Prostate gland (tissue), 2 donors: ENCODE measurements around the gene CCDC159. TPM values are rescaled to one million over a fixed set of nuclear protein-coding genes. Genes with fewer than 3 reads are reported as not detected.
"Not testable (repeated sequence)": the region's sequence is repeated elsewhere in the genome, so short reads cannot be mapped to it uniquely, and the experiment has no call there.

Experiments used
- DNase-seq: peaks from one replicate; pipeline ENCODE4 v3.0.0-alpha.2; 2019; ENCODE audit warnings: low spot score
- H3K27ac ChIP-seq, 2 donors: fragments of 200-600 bp; sonication (generic); 2 replicates each; pipeline ENCODE4 v1.5.1; 2017 to 2019
- H3K27me3 ChIP-seq: fragments of 200-600 bp; sonication (generic); replicated peaks from 2 replicates; pipeline ENCODE4 v1.5.1; 2019; ENCODE audit not compliant: insufficient read depth
- H3K36me3 ChIP-seq, 2 donors: fragments of 200-600 bp; sonication (generic); 1 replicate in 1 of 2; 2 replicates in 1 of 2; pipeline versions ENCODE4 v1.5.1 to v1.8.1; 2017 to 2019
- H3K4me1 ChIP-seq: fragments of 200-600 bp; sonication (generic); replicated peaks from 2 replicates; pipeline ENCODE4 v1.5.1; 2019
- H3K4me3 ChIP-seq, 2 donors: fragments of 200-600 bp; sonication (generic); 2 replicates each; pipeline ENCODE4 v1.5.1; 2017 to 2019
- H3K9me3 ChIP-seq: fragments of 200-600 bp; sonication (generic); 2 replicates; pipeline ENCODE4 v1.5.1; 2017
- CTCF ChIP-seq, 4 experiments: fragments of 200-600 bp in 2 of 4; fragments of 450-650 bp in 2 of 4; sonication (generic) in 2 of 4; IDR thresholded peaks; 1 replicate in 3 of 4; 2 replicates in 1 of 4; pipeline ENCODE4 v1.5.1; 2016 to 2019; ENCODE audit warnings: antibody characterized with exemption in 4 of 4, mild to moderate bottlenecking in 2 of 4, moderate library complexity in 2 of 4
- POLR2A ChIP-seq: fragments of 450-650 bp; IDR thresholded peaks from one replicate; pipeline ENCODE4 v1.6.1; 2016; ENCODE audit warnings: antibody characterized with exemption, mild to moderate bottlenecking
- POLR2AphosphoS5 ChIP-seq: sonication (generic); formaldehyde crosslinking; IDR thresholded peaks from one replicate; pipeline ENCODE4 v1.6.1; 2017; ENCODE audit warnings: antibody characterized with exemption
- WGBS: methylation state at CpG from one replicate; pipeline ENCODE4 v1.1.5; 2018; 5-methylcytosine and 5-hydroxymethylcytosine counted together
- intact Hi-C: fragments of 100-400 bp; cut with DNase I; formaldehyde crosslinking; loops from one replicate; pipeline ENCODE4 v1.14.2; 2022
- total RNA-seq, 2 donors: library from RNA; depleted of rRNA; stranded (reverse); fragments of >200 nt; gene quantifications; one replicate each; pipeline ENCODE4 v1.1.0, GENCODE V29; 2016

CCDC159 gene
- total RNA-seq, 2 donors from 2014 or later, result 51.5 to 52.4 TPM

- no peak overlapping the region for H3K27ac ChIP-seq
- no peaks in the 10 kb centered on the region for H3K9me3 ChIP-seq
- TF ChIP-seq POLR2A (no peak), POLR2AphosphoS5 (no peak), CTCF (IDR thresholded peaks at IDR 0.05) (no peak)
- H3K4me3 ChIP-seq, result no peak overlapping the region
- no peaks in the 10 kb centered on the region for H3K36me3 ChIP-seq
- intact Hi-C loops, result no loop called here
- no peaks in the 10 kb centered on the region for H3K4me1 ChIP-seq
- DNase-seq, result no peak
- no peaks in the 10 kb centered on the region for H3K27me3 ChIP-seq
- 78% methylated on average over 9 of the region's 9 CpGs for WGBS
Measured at GRCh38 chr19:11306337-11306736, 40.0 kb upstream of the CCDC159 start.

GRCh38 chr19:11320278-11320995 lies 25.9 kb upstream of the CCDC159 start:
- H3K4me3 ChIP-seq, intact Hi-C loops, H3K27me3 ChIP-seq, H3K9me3 ChIP-seq, H3K27ac ChIP-seq, DNase-seq, H3K36me3 ChIP-seq: not testable (repeated sequence)
- H3K4me1 ChIP-seq, result peaks cover 16% of the 10 kb centered on the region
- 87% methylated on average over 9 of the region's 9 CpGs for WGBS

GRCh38 chr19:11321191-11322126 lies 24.9 kb upstream of the CCDC159 start:
- WGBS, result 78% methylated on average over 14 of the region's 14 CpGs
- Histone ChIP-seq H3K9me3 (no peaks in the 10 kb centered on the region), H3K27ac (no peak overlapping the region), H3K4me3 (no peak overlapping the region), H3K36me3 (peaks cover 0 to 4% of the 10 kb centered on the region in 2 donors), H3K4me1 (peaks cover 16% of the 10 kb centered on the region), H3K27me3 (no peaks in the 10 kb centered on the region)
- no peak for DNase-seq
- intact Hi-C loops, result no loop called here
- TF ChIP-seq CTCF (IDR thresholded peaks at IDR 0.05), result no peak

GRCh38 chr19:11322269-11323024 lies 23.9 kb upstream of the CCDC159 start:
- no peaks in the 10 kb centered on the region for H3K27me3 ChIP-seq
- no peak for DNase-seq
- WGBS, result 51% methylated on average over 7 of the region's 7 CpGs
- intact Hi-C loops, result no loop called here
- no peak for TF ChIP-seq POLR2AphosphoS5
- TF ChIP-seq POLR2A, result no peak
- TF ChIP-seq CTCF (IDR thresholded peaks at IDR 0.05), result no peak
- H3K4me1 ChIP-seq, result peaks cover 16% of the 10 kb centered on the region
- no peak overlapping the region for H3K27ac ChIP-seq
- no peaks in the 10 kb centered on the region for H3K9me3 ChIP-seq
- H3K4me3 ChIP-seq, result no peak overlapping the region
- H3K36me3 ChIP-seq, result peaks cover 0 to 8% of the 10 kb centered on the region in 2 donors

GRCh38 chr19:11323601-11324078 lies 22.7 kb upstream of the CCDC159 start:
- H3K36me3 ChIP-seq, result peaks cover 0 to 8% of the 10 kb centered on the region in 2 donors
- H3K27me3 ChIP-seq, result no peaks in the 10 kb centered on the region
- intact Hi-C loops, result no loop called here
- peaks cover 16% of the 10 kb centered on the region for H3K4me1 ChIP-seq
- no peak for DNase-seq
- 66% methylated on average over 5 of the region's 5 CpGs for WGBS
- peak overlapping the region; percentile 60 to 79 for H3K27ac ChIP-seq
- H3K9me3 ChIP-seq, result no peaks in the 10 kb centered on the region
- TF ChIP-seq POLR2A (no peak), CTCF (IDR thresholded peaks at IDR 0.05) (no peak), POLR2AphosphoS5 (no peak)
- H3K4me3 ChIP-seq, result no peak overlapping the region
